ENCODE measurements around the gene HSPA14. TPM values are rescaled to one million over a fixed set of nuclear protein-coding genes. Genes with fewer than 3 reads are reported as not detected.

Gene HSPA14
- total RNA-seq, 1 experiment from 2014 or later, result 34.8 TPM

- Histone ChIP-seq H3K4me3 (ENCODE audit: low read length) (no peak overlapping the region), H3K9ac (ENCODE audit: low read length) (no peak overlapping the region), H2AFZ (ENCODE audit: low read length) (no peak overlapping the region), H3K79me2 (ENCODE audit: low read length) (peaks cover 84% of the 10 kb centered on the region), H3K9me3 (ENCODE audit: low read length) (no peaks in the 10 kb centered on the region), H4K20me1 (ENCODE audit: insufficient read depth, low read depth, low read length) (peaks cover 10% of the 10 kb centered on the region; the same call in 1 of the 2 replicates), H3K36me3 (ENCODE audit: insufficient read depth, low read length) (peaks cover 49% of the 10 kb centered on the region; the same call in 1 of the 2 replicates), H3K27ac (ENCODE audit: low read length) (no peak overlapping the region), H3K9me2 (replicated peaks; ENCODE audit: insufficient read depth, low read length) (no peaks in the 10 kb centered on the region), H3K4me2 (ENCODE audit: low read depth, low read length, poor library complexity, severe bottlenecking) (no peak overlapping the region), H3K4me1 (ENCODE audit: low read length) (peaks cover 10% of the 10 kb centered on the region), H3K27me3 (ENCODE audit: low read length) (no peaks in the 10 kb centered on the region)
- DNase-seq, result no peak
Observed at GRCh38 chr10:14843327-14843988, 5.4 kb downstream of the HSPA14 start.

GRCh38 chr10:14844948-14845347 lies 6.8 kb downstream of the HSPA14 start:
- Histone ChIP-seq H2AFZ (ENCODE audit: low read length) (no peak overlapping the region), H3K9ac (ENCODE audit: low read length) (no peak overlapping the region), H3K9me3 (ENCODE audit: low read length) (no peaks in the 10 kb centered on the region), H3K79me2 (ENCODE audit: low read length) (peaks cover 69% of the 10 kb centered on the region), H3K4me1 (ENCODE audit: low read length) (peaks cover 5% of the 10 kb centered on the region), H3K36me3 (ENCODE audit: insufficient read depth, low read length) (peaks cover 59% of the 10 kb centered on the region; the same call in 1 of the 2 replicates), H3K4me3 (ENCODE audit: low read length) (no peak overlapping the region), H3K4me2 (ENCODE audit: low read depth, low read length, poor library complexity, severe bottlenecking) (no peak overlapping the region), H3K9me2 (replicated peaks; ENCODE audit: insufficient read depth, low read length) (no peaks in the 10 kb centered on the region), H3K27ac (ENCODE audit: low read length) (no peak overlapping the region), H4K20me1 (ENCODE audit: insufficient read depth, low read depth, low read length) (0 out of 2 replicates have a peak, but pooled peaks cover 4% of the 10 kb centered on the region), H3K27me3 (ENCODE audit: low read length) (no peaks in the 10 kb centered on the region)
- DNase-seq, result no peak

GRCh38 chr10:14852236-14852635 lies 14.1 kb downstream of the HSPA14 start:
- Histone ChIP-seq H3K36me3 (ENCODE audit: insufficient read depth, low read length) (peaks cover 68% of the 10 kb centered on the region; the same call in 1 of the 2 replicates), H3K9me2 (replicated peaks; ENCODE audit: insufficient read depth, low read length) (no peaks in the 10 kb centered on the region), H3K4me3 (ENCODE audit: low read length) (no peak overlapping the region), H3K79me2 (ENCODE audit: low read length) (peaks cover 48% of the 10 kb centered on the region), H3K4me2 (ENCODE audit: low read depth, low read length, poor library complexity, severe bottlenecking) (no peak overlapping the region), H2AFZ (ENCODE audit: low read length) (no peak overlapping the region), H3K9me3 (ENCODE audit: low read length) (no peaks in the 10 kb centered on the region), H3K4me1 (ENCODE audit: low read length) (no peaks in the 10 kb centered on the region), H4K20me1 (ENCODE audit: insufficient read depth, low read depth, low read length) (no peaks in the 10 kb centered on the region), H3K9ac (ENCODE audit: low read length) (no peak overlapping the region), H3K27ac (ENCODE audit: low read length) (no peak overlapping the region), H3K27me3 (ENCODE audit: low read length) (no peaks in the 10 kb centered on the region)
- DNase-seq, result no peak

GRCh38 chr10:14855453-14855852 lies 17.3 kb downstream of the HSPA14 start:
- Histone ChIP-seq H3K9me3 (ENCODE audit: low read length) (no peaks in the 10 kb centered on the region), H4K20me1 (ENCODE audit: insufficient read depth, low read depth, low read length) (no peaks in the 10 kb centered on the region), H3K4me2 (ENCODE audit: low read depth, low read length, poor library complexity, severe bottlenecking) (no peak overlapping the region), H3K36me3 (ENCODE audit: insufficient read depth, low read length) (peaks cover 73% of the 10 kb centered on the region; the same call in 1 of the 2 replicates), H3K27me3 (ENCODE audit: low read length) (no peaks in the 10 kb centered on the region), H3K27ac (ENCODE audit: low read length) (no peak overlapping the region), H3K9ac (ENCODE audit: low read length) (no peak overlapping the region), H3K9me2 (replicated peaks; ENCODE audit: insufficient read depth, low read length) (no peaks in the 10 kb centered on the region), H3K4me3 (ENCODE audit: low read length) (no peak overlapping the region), H3K4me1 (ENCODE audit: low read length) (no peaks in the 10 kb centered on the region; the same call in 1 of the 2 replicates), H3K79me2 (ENCODE audit: low read length) (peaks cover 66% of the 10 kb centered on the region), H2AFZ (ENCODE audit: low read length) (no peak overlapping the region)
- DNase-seq, result no peak

- Histone ChIP-seq H3K27ac (ENCODE audit: low read length) (no peak overlapping the region), H4K20me1 (ENCODE audit: insufficient read depth, low read depth, low read length) (no peaks in the 10 kb centered on the region), H3K9me3 (ENCODE audit: low read length) (no peaks in the 10 kb centered on the region), H3K36me3 (ENCODE audit: insufficient read depth, low read length) (peaks cover 48% of the 10 kb centered on the region), H3K4me3 (ENCODE audit: low read length) (no peak overlapping the region), H3K4me1 (ENCODE audit: low read length) (no peaks in the 10 kb centered on the region; the same call in 1 of the 2 replicates), H2AFZ (ENCODE audit: low read length) (no peak overlapping the region), H3K27me3 (ENCODE audit: low read length) (no peaks in the 10 kb centered on the region), H3K79me2 (ENCODE audit: low read length) (peaks cover 65% of the 10 kb centered on the region), H3K9me2 (replicated peaks; ENCODE audit: insufficient read depth, low read length) (no peaks in the 10 kb centered on the region), H3K9ac (ENCODE audit: low read length) (no peak overlapping the region), H3K4me2 (ENCODE audit: low read depth, low read length, poor library complexity, severe bottlenecking) (no peak overlapping the region)
- no peak for DNase-seq
Observed at GRCh38 chr10:14858338-14858960, 20.3 kb downstream of the HSPA14 start.

GRCh38 chr10:14859043-14859442 lies 20.9 kb downstream of the HSPA14 start:
- no peaks in the 10 kb centered on the region for H3K27me3 ChIP-seq (ENCODE audit: low read length)
- H3K27ac ChIP-seq (ENCODE audit: low read length), result no peak overlapping the region
- H3K9me3 ChIP-seq (ENCODE audit: low read length), result no peaks in the 10 kb centered on the region
- peaks cover 66% of the 10 kb centered on the region for H3K79me2 ChIP-seq (ENCODE audit: low read length)
- H4K20me1 ChIP-seq (ENCODE audit: insufficient read depth, low read depth, low read length), result no peaks in the 10 kb centered on the region
- H3K36me3 ChIP-seq (ENCODE audit: insufficient read depth, low read length), result peaks cover 46% of the 10 kb centered on the region
- H3K4me1 ChIP-seq (ENCODE audit: low read length), result no peaks in the 10 kb centered on the region; the same call in 1 of the 2 replicates
- no peaks in the 10 kb centered on the region for H3K9me2 ChIP-seq (replicated peaks; ENCODE audit: insufficient read depth, low read length)
- DNase-seq, result no peak
- no peak overlapping the region for H3K4me2 ChIP-seq (ENCODE audit: low read depth, low read length, poor library complexity, severe bottlenecking)
- no peak overlapping the region for H2AFZ ChIP-seq (ENCODE audit: low read length)
- no peak overlapping the region for H3K4me3 ChIP-seq (ENCODE audit: low read length)
- no peak overlapping the region for H3K9ac ChIP-seq (ENCODE audit: low read length)

- Histone ChIP-seq H3K9ac (ENCODE audit: low read length) (no peak overlapping the region), H3K4me3 (ENCODE audit: low read length) (no peak overlapping the region), H3K4me1 (ENCODE audit: low read length) (no peaks in the 10 kb centered on the region; the same call in 1 of the 2 replicates), H3K79me2 (ENCODE audit: low read length) (peaks cover 59% of the 10 kb centered on the region), H3K27ac (ENCODE audit: low read length) (no peak overlapping the region; the same call in 1 of the 2 replicates), H2AFZ (ENCODE audit: low read length) (no peak overlapping the region), H3K9me2 (replicated peaks; ENCODE audit: insufficient read depth, low read length) (no peaks in the 10 kb centered on the region), H4K20me1 (ENCODE audit: insufficient read depth, low read depth, low read length) (no peaks in the 10 kb centered on the region), H3K27me3 (ENCODE audit: low read length) (no peaks in the 10 kb centered on the region), H3K9me3 (ENCODE audit: low read length) (no peaks in the 10 kb centered on the region), H3K4me2 (ENCODE audit: low read depth, low read length, poor library complexity, severe bottlenecking) (no peak overlapping the region), H3K36me3 (ENCODE audit: insufficient read depth, low read length) (peaks cover 39% of the 10 kb centered on the region)
- no peak for DNase-seq
Observed at GRCh38 chr10:14859775-14860174, 21.7 kb downstream of the HSPA14 start.

GRCh38 chr10:14860791-14861190 lies 22.7 kb downstream of the HSPA14 start:
- no peaks in the 10 kb centered on the region for H3K9me2 ChIP-seq (replicated peaks; ENCODE audit: insufficient read depth, low read length)
- no peaks in the 10 kb centered on the region for H3K27me3 ChIP-seq (ENCODE audit: low read length)
- H3K9ac ChIP-seq (ENCODE audit: low read length), result no peak overlapping the region
- no peak overlapping the region for H3K4me3 ChIP-seq (ENCODE audit: low read length)
- no peaks in the 10 kb centered on the region for H3K9me3 ChIP-seq (ENCODE audit: low read length)
- peaks cover 53% of the 10 kb centered on the region for H3K79me2 ChIP-seq (ENCODE audit: low read length)
- H4K20me1 ChIP-seq (ENCODE audit: insufficient read depth, low read depth, low read length), result no peaks in the 10 kb centered on the region
- no peak overlapping the region for H3K4me2 ChIP-seq (ENCODE audit: low read depth, low read length, poor library complexity, severe bottlenecking)
- H3K36me3 ChIP-seq (ENCODE audit: insufficient read depth, low read length), result peaks cover 31% of the 10 kb centered on the region
- DNase-seq, result no peak
- H2AFZ ChIP-seq (ENCODE audit: low read length), result no peak overlapping the region
- H3K27ac ChIP-seq (ENCODE audit: low read length), result no peak overlapping the region
- no peaks in the 10 kb centered on the region; the same call in 1 of the 2 replicates for H3K4me1 ChIP-seq (ENCODE audit: low read length)

Measured in Karpas-422 (cell line).